Astrocyte (in vitro differentiated cells and primary cell): Measurements from ENCODE around the gene PTGIR. TPM values are rescaled to one million over a fixed set of nuclear protein-coding genes. Genes with fewer than 3 reads are reported as not detected.

Experiments used
- DNase-seq: peaks from one replicate; pipeline ENCODE4 v3.0.0-alpha.2; 2010; ENCODE audit warnings: low read depth
- FAIRE-seq: peaks from 2 replicates; lab custom pipeline; 2011; peaks lifted over from hg19 to GRCh38; lab: Jason Lieb, UNC
- H2AFZ ChIP-seq: 2 replicates; pipeline ENCODE4 v1.6.0; 2012; ENCODE audit warnings: low read depth, low read length, inconsistent platforms
- H3K27ac ChIP-seq: 2 replicates; pipeline ENCODE4 v1.5.1; 2011; ENCODE audit warnings: low read depth, low read length, inconsistent platforms
- H3K27me3 ChIP-seq: 2 replicates; pipeline ENCODE4 v1.6.0; 2011; ENCODE audit warnings: low read length, inconsistent platforms; ENCODE audit not compliant: insufficient read depth
- H3K36me3 ChIP-seq: 2 replicates; pipeline ENCODE4 v1.5.1; 2011; ENCODE audit warnings: low read length, inconsistent platforms; ENCODE audit not compliant: insufficient read depth
- H3K4me1 ChIP-seq: 2 replicates; pipeline ENCODE4 v1.5.1; 2011; ENCODE audit warnings: low read length, inconsistent platforms; ENCODE audit not compliant: insufficient read depth
- H3K4me2 ChIP-seq: 2 replicates; pipeline ENCODE4 v1.6.0; 2012; ENCODE audit warnings: low read length, inconsistent platforms
- H3K4me3 ChIP-seq: 2 replicates; pipeline ENCODE4 v1.5.1; 2011; ENCODE audit warnings: low read depth, mild to moderate bottlenecking, low read length, inconsistent platforms; ENCODE audit not compliant: insufficient read depth
- H3K79me2 ChIP-seq: 2 replicates; pipeline ENCODE4 v1.6.0; 2012; ENCODE audit warnings: mild to moderate bottlenecking, low read length, inconsistent platforms; ENCODE audit not compliant: insufficient read depth
- H3K9ac ChIP-seq: 2 replicates; pipeline ENCODE4 v1.6.0; 2012; ENCODE audit warnings: mild to moderate bottlenecking, low read length, inconsistent platforms
- H3K9me3 ChIP-seq: 2 replicates; pipeline ENCODE4 v1.5.1; 2012; ENCODE audit warnings: low read depth, mild to moderate bottlenecking, low read length, inconsistent platforms; ENCODE audit not compliant: insufficient read depth
- H4K20me1 ChIP-seq: 2 replicates; pipeline ENCODE4 v1.6.0; 2012; ENCODE audit warnings: low read length, inconsistent platforms; ENCODE audit not compliant: insufficient read depth
- H3K27ac Mint-ChIP-seq: one replicate; pipeline ENCODE4 v1.8.0; 2021; ENCODE audit warnings: mild to moderate bottlenecking, mixed read lengths; ENCODE audit not compliant: unreplicated experiment
- H3K27me3 Mint-ChIP-seq: one replicate; pipeline ENCODE4 v1.8.0; 2021; ENCODE audit warnings: low read depth, mixed read lengths; ENCODE audit not compliant: unreplicated experiment
- H3K36me3 Mint-ChIP-seq: one replicate; pipeline ENCODE4 v1.8.0; 2021; ENCODE audit warnings: low read depth, mixed read lengths; ENCODE audit not compliant: unreplicated experiment
- H3K4me1 Mint-ChIP-seq: one replicate; pipeline ENCODE4 v1.8.0; 2021; ENCODE audit warnings: low read depth, mixed read lengths; ENCODE audit not compliant: unreplicated experiment
- H3K4me3 Mint-ChIP-seq: one replicate; pipeline ENCODE4 v1.8.0; 2021; ENCODE audit warnings: mild to moderate bottlenecking, moderate library complexity, mixed read lengths; ENCODE audit not compliant: unreplicated experiment
- H3K9me3 Mint-ChIP-seq: one replicate; pipeline ENCODE4 v1.8.0; 2021; ENCODE audit warnings: mild to moderate bottlenecking, mixed read lengths; ENCODE audit not compliant: unreplicated experiment
- CTCF ChIP-seq: IDR thresholded peaks from 2 replicates; pipeline ENCODE4 v1.5.1; 2011; ENCODE audit warnings: low read depth, mild to moderate bottlenecking, inconsistent platforms, low read length, moderate library complexity; ENCODE audit not compliant: insufficient read depth
- EZH2 ChIP-seq: IDR thresholded peaks from 2 replicates; pipeline ENCODE4 v1.6.1; 2012; ENCODE audit warnings: mild to moderate bottlenecking, low read length, inconsistent platforms; ENCODE audit not compliant: insufficient read depth
- total RNA-seq: library from RNA; stranded (reverse); gene quantifications from 2 replicates; pipeline ENCODE4 v1.2.1, GENCODE V29; 2021

PTGIR gene
- total RNA-seq, 1 donor from 2014 or later, result 0.52 TPM

GRCh38 chr19:46648961-46649960 is 24.4 kb upstream of the PTGIR start:
- no peak for DNase-seq
- Mint-ChIP-seq H3K27ac (no peak overlapping the region), H3K4me1 (peaks cover 8% of the 10 kb centered on the region), H3K9me3 (peaks cover 22% of the 10 kb centered on the region), H3K27me3 (peaks cover 24% of the 10 kb centered on the region), H3K4me3 (no peak overlapping the region), H3K36me3 (peaks cover 38% of the 10 kb centered on the region)
- Histone ChIP-seq H3K4me2 (no peak overlapping the region), H4K20me1 (no peaks in the 10 kb centered on the region), H3K9ac (no peak overlapping the region), H3K27ac (no peak overlapping the region), H3K79me2 (no peaks in the 10 kb centered on the region), H2AFZ (no peak overlapping the region), H3K4me1 (no peaks in the 10 kb centered on the region), H3K27me3 (peaks cover 11% of the 10 kb centered on the region), H3K36me3 (no peaks in the 10 kb centered on the region), H3K9me3 (peaks cover 22% of the 10 kb centered on the region), H3K4me3 (no peak overlapping the region)
- no peak for TF ChIP-seq EZH2
- TF ChIP-seq CTCF, result no peak
- no peak for FAIRE-seq

GRCh38 chr19:46648060-46648960 is 23.4 kb upstream of the PTGIR start:
- H3K27ac Mint-ChIP-seq, result no peak overlapping the region
- H3K27me3 Mint-ChIP-seq, result peaks cover 24% of the 10 kb centered on the region
- Histone ChIP-seq H2AFZ (no peak overlapping the region), H3K27me3 (peaks cover 11% of the 10 kb centered on the region), H3K4me3 (no peak overlapping the region), H3K36me3 (no peaks in the 10 kb centered on the region), H3K79me2 (no peaks in the 10 kb centered on the region), H3K9ac (no peak overlapping the region), H4K20me1 (no peaks in the 10 kb centered on the region), H3K4me2 (no peak overlapping the region), H3K27ac (no peak overlapping the region), H3K9me3 (peaks cover 22% of the 10 kb centered on the region), H3K4me1 (no peaks in the 10 kb centered on the region)
- no peaks in the 10 kb centered on the region for H3K4me1 Mint-ChIP-seq
- TF ChIP-seq CTCF (no peak), EZH2 (peak; percentile 36)
- peaks cover 35% of the 10 kb centered on the region for H3K36me3 Mint-ChIP-seq
- FAIRE-seq (no peak), DNase-seq (no peak)
- peaks cover 22% of the 10 kb centered on the region for H3K9me3 Mint-ChIP-seq
- no peak overlapping the region for H3K4me3 Mint-ChIP-seq
